Spinal cord (tissue), 10 donors: ENCODE measurements around the gene SLC35G3. TPM values are rescaled to one million over a fixed set of nuclear protein-coding genes. Genes with fewer than 3 reads are reported as not detected.
"Not testable (repeated sequence)": the region's sequence is repeated elsewhere in the genome, so short reads cannot be mapped to it uniquely, and the experiment has no call there.

Experiments used
- DNase-seq, 6 donors: peaks; one replicate each; pipeline versions ENCODE4 v3.0.0 to v3.0.0-alpha.2; 2013 to 2015; ENCODE audit warnings: low spot score in 6 of 6, low read depth in 4 of 6
- H3K27ac ChIP-seq: one replicate; pipeline ENCODE4 v1.5.1; 2013; ENCODE audit warnings: low read depth, low read length, control low read depth
- H3K27me3 ChIP-seq: one replicate; pipeline ENCODE4 v1.6.1; 2013; ENCODE audit warnings: low read length; ENCODE audit not compliant: control insufficient read depth, insufficient read depth
- H3K36me3 ChIP-seq: one replicate; pipeline ENCODE4 v1.6.1; 2013; ENCODE audit warnings: low read length; ENCODE audit not compliant: control insufficient read depth, insufficient read depth
- H3K4me1 ChIP-seq: one replicate; pipeline ENCODE4 v1.6.1; 2013; ENCODE audit warnings: low read length; ENCODE audit not compliant: control insufficient read depth, insufficient read depth
- H3K4me3 ChIP-seq: one replicate; pipeline ENCODE4 v1.5.1; 2013; ENCODE audit warnings: low read depth, low read length, control low read depth
- H3K9me3 ChIP-seq: one replicate; pipeline ENCODE4 v1.6.1; 2013; ENCODE audit warnings: low read length; ENCODE audit not compliant: control insufficient read depth, insufficient read depth
- WGBS: methylation state at CpG from one replicate; pipeline ENCODE4 v1.1.5; 2013; ENCODE audit warnings: missing lambda C conversion rate; ENCODE audit not compliant: insufficient coverage; 5-methylcytosine and 5-hydroxymethylcytosine counted together
- polyA plus RNA-seq, 2 donors: library from polyadenylated mRNA; unstranded; fragments of 120-200 nt; gene quantifications; one replicate each; pipeline ENCODE4 v1.2.1, GENCODE V29; 2013; ENCODE audit not compliant: insufficient read length in 2 of 2
- total RNA-seq, 2 donors: library from RNA; depleted of rRNA in 1 of 2; stranded (reverse); fragments of 120-200 nt in 1 of 2; fragments of >200 nt in 1 of 2; gene quantifications; one replicate each; pipeline versions ENCODE4 v1.2.3 to v1.2.4, GENCODE V29; 2013 to 2014
- donor health status: healthy.

SLC35G3 gene
- total and polyA plus RNA-seq, 4 donors = not detected

- Histone ChIP-seq H3K4me3 (no peak overlapping the region), H3K4me1 (no peaks in the 10 kb centered on the region), H3K9me3 (no peaks in the 10 kb centered on the region), H3K27me3 (no peaks in the 10 kb centered on the region), H3K36me3 (no peaks in the 10 kb centered on the region), H3K27ac (no peak overlapping the region)
- WGBS = 100% methylated on average over 1 of the region's 2 CpGs
- DNase-seq = no peak
These were observed 41.7 kb upstream of the SLC35G3 start for GRCh38 chr17:35235917-35236316.

- no peak for DNase-seq
- H3K9me3 ChIP-seq = no peaks in the 10 kb centered on the region
- no peaks in the 10 kb centered on the region for H3K4me1 ChIP-seq
- no peak overlapping the region for H3K4me3 ChIP-seq
- H3K27ac ChIP-seq = no peak overlapping the region
- no peaks in the 10 kb centered on the region for H3K27me3 ChIP-seq
- no peaks in the 10 kb centered on the region for H3K36me3 ChIP-seq
- WGBS = 88% methylated on average over 2 of the region's 3 CpGs
These were observed 41.1 kb upstream of the SLC35G3 start for GRCh38 chr17:35235289-35235688.

- 88% methylated on average over 2 of the region's 4 CpGs for WGBS
- H3K4me3 ChIP-seq, H3K9me3 ChIP-seq, DNase-seq, H3K36me3 ChIP-seq, H3K27me3 ChIP-seq, H3K4me1 ChIP-seq, H3K27ac ChIP-seq: not testable (repeated sequence)
These were observed 40.1 kb upstream of the SLC35G3 start for GRCh38 chr17:35234315-35234714.

DNA sequence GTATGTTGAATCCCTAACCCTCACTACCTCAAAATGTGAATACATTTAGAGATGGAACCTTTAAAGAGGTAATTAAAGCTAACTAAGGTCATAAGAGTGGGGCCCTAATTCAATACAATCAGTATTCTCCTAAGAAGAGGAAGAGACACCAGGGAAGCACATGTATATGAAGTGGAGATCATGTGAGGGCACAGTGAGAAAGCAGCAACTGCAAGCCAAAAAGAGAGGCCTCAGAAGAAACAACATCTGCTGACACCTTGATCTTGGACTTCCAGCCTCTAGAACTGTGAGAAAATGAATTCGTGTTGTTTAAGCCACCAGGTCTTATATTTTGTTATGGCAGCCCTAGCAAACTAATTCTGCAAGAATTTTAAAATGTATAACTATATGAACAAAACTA, 35.4 kb upstream of the SLC35G3 start:
- Histone ChIP-seq H3K36me3 (no peaks in the 10 kb centered on the region), H3K27me3 (peaks cover 2% of the 10 kb centered on the region)
- WGBS = no CpG with 5 or more reads among the region's 1 CpG

DNA sequence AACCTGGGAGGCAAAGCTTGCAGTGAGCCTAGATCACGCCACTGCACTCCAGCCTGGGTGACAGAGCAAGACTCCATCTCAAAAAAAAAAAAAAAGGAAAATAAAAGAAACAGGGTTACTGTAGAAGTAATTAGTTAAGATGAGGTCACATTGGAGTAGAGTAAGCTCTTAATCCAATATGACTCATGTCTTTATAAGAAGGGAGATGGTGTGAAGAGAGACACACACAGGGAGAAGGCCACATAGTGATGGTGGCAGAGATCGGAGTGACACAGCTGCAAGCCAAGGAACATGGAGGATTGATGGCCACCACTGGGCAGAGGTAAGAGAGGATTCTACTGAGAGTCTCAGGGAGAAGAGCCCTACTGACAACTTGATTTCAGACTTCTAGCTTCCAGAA, 33.4 kb upstream of the SLC35G3 start:
- 100% methylated on average over 1 of the region's 2 CpGs for WGBS
- H3K36me3 ChIP-seq = no peaks in the 10 kb centered on the region
- H3K27ac ChIP-seq = no peak overlapping the region
- H3K4me1 ChIP-seq = no peaks in the 10 kb centered on the region
- no peak overlapping the region for H3K4me3 ChIP-seq
- peaks cover 2% of the 10 kb centered on the region for H3K27me3 ChIP-seq
- H3K9me3 ChIP-seq = no peaks in the 10 kb centered on the region
- DNase-seq = no peak

More for the DNA sequence above, 35.4 kb upstream of the SLC35G3 start:
- no peaks in the 10 kb centered on the region for H3K4me1 ChIP-seq
- H3K4me3 ChIP-seq = no peak overlapping the region
- DNase-seq = no peak
- H3K9me3 ChIP-seq = no peaks in the 10 kb centered on the region
- H3K27ac ChIP-seq = no peak overlapping the region

GRCh38 chr17:35224436-35224835, 30.2 kb upstream of the SLC35G3 start:
- Histone ChIP-seq H3K27me3 (peaks cover 2% of the 10 kb centered on the region), H3K4me3 (no peak overlapping the region), H3K36me3 (no peaks in the 10 kb centered on the region), H3K27ac (no peak overlapping the region), H3K4me1 (no peaks in the 10 kb centered on the region), H3K9me3 (no peaks in the 10 kb centered on the region)
- DNase-seq = no peak
- no CpG with 5 or more reads among the region's 1 CpG for WGBS

DNA sequence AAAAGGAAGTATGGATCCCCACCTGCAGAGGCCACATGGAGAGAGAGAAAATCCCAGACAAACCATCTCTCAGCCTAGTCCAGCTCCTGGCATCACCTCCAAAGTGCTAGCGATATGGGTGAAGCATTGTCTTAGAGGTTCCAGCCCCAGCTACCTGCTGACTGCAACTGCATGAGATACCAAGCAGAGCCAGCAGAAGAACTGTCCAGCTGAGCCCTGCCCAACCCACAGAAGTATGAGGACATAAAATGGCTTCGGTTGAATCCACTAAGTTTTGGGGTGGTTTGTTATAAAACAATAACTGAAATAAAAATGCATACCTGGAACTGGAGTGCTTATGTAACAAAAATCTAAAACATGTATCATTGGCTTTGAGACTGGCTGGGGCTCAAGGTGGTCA, 28.3 kb upstream of the SLC35G3 start:
- 100% methylated on average over 1 of the region's 2 CpGs for WGBS

DNA sequence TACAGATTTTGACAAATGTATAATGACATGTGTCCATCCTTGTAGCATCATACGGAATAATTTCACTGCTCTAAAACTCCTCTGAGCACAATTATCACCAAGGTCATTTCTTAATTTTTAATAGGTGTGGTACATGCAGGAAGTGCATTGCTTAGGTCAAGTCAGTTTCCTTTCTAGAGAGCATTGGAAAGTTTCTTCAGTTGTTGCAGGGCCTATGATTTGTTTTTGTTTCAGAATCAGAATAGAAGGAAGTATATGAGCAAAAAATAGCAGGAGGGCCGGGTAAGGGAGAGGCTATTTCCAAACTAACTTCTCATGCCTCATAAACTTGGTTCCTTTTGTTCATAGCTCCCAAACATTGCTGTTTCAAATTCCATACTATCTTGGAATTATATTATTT, 24.7 kb upstream of the SLC35G3 start:
- DNase-seq = no peak
- Histone ChIP-seq H3K27me3 (no peaks in the 10 kb centered on the region), H3K36me3 (no peaks in the 10 kb centered on the region), H3K4me1 (no peaks in the 10 kb centered on the region), H3K9me3 (no peaks in the 10 kb centered on the region), H3K4me3 (no peak overlapping the region), H3K27ac (no peak overlapping the region)
- WGBS = no CpG with 5 or more reads among the region's 2 CpGs

More for the DNA sequence above, 28.3 kb upstream of the SLC35G3 start:
- no peak for DNase-seq
- H3K4me1 ChIP-seq = no peaks in the 10 kb centered on the region
- peaks cover 2% of the 10 kb centered on the region for H3K27me3 ChIP-seq
- H3K27ac ChIP-seq = no peak overlapping the region
- H3K36me3 ChIP-seq = no peaks in the 10 kb centered on the region
- H3K9me3 ChIP-seq = no peaks in the 10 kb centered on the region
- H3K4me3 ChIP-seq = no peak overlapping the region

DNA sequence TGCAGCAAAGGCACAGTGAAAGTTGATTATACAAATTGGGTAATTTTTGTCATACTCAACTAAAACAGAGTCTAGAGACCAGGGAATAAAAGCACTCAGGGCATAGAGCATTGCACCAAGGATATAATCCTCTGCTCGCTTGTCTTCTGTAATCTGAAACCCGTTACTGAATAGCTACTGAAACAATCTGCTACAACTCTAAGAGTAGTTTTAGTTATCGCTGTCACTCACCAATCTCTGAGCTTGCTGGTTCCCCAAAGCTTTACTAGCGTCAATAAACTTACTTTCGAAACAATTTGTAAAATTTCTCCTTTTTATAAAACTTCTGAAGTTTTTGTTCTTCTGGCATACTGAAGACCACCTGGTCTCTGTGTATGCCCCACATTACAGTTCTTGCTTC, 22.9 kb upstream of the SLC35G3 start:
- 70% methylated on average over 3 of the region's 5 CpGs for WGBS
- no peaks in the 10 kb centered on the region for H3K36me3 ChIP-seq
- H3K27me3 ChIP-seq = no peaks in the 10 kb centered on the region
- no peak overlapping the region for H3K27ac ChIP-seq
- no peak for DNase-seq
- no peaks in the 10 kb centered on the region for H3K9me3 ChIP-seq
- no peak overlapping the region for H3K4me3 ChIP-seq
- H3K4me1 ChIP-seq = no peaks in the 10 kb centered on the region

GRCh38 chr17:35214631-35215273, 20.6 kb upstream of the SLC35G3 start:
- Histone ChIP-seq H3K36me3 (no peaks in the 10 kb centered on the region), H3K27ac (no peak overlapping the region), H3K4me3 (no peak overlapping the region), H3K4me1 (no peaks in the 10 kb centered on the region), H3K9me3 (no peaks in the 10 kb centered on the region), H3K27me3 (peaks cover 2% of the 10 kb centered on the region)
- WGBS = 94% methylated on average over 2 of the region's 5 CpGs
- no peak for DNase-seq
